ENCODE measurements around the gene TMEM30B. TPM values are rescaled to one million over a fixed set of nuclear protein-coding genes. Genes with fewer than 3 reads are reported as not detected.
A peak's percentile ranks its signal among the peaks of the same experiment; 100 is the strongest.

TMEM30B gene
- total RNA-seq, 1 experiment from 2014 or later = not detected

GRCh38 chr14:61298824-61299223 lies 17.7 kb upstream of the TMEM30B start:
- DNase-seq (ENCODE audit: low read depth) = no peak

GRCh38 chr14:61297581-61297980 lies 16.4 kb upstream of the TMEM30B start:
- no peak for DNase-seq (ENCODE audit: low read depth)

DNA sequence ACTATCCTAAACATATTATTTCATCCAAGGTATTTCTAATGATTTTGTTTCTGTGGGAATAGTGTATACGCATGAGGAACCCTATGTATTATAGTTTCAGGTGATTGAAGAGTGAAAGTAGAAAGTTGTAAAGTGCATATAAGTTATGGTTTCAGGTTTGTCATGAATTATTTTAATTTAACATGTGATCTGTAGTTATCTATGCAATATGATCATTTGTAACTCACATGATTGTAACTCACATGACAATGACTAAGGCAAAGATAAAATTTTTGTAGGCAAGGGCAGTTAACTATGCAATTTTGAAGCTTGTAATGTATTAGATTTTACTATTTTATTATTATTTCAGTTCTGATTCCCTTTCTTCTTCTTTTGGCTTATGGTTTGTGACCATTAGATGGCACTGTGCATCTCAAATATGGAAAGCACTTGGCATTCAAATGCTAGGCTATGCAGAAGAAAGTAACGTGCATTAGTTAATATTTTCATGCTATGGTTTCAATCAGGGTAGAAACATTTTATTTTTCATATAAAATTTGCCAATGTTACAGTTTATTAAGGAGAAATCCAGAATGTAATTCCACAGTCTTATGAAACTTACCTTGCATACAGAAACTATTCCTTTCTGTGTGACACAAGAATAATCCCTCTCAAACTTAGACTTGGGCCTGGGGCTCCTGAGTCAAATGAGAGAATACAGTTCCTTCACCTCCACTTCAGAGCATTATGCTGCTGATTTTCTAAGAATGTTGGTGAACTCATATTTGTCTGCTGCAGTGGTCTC lies 15.8 kb upstream of the TMEM30B start:
- DNase-seq (ENCODE audit: low read depth) = peak; percentile 56

DNA sequence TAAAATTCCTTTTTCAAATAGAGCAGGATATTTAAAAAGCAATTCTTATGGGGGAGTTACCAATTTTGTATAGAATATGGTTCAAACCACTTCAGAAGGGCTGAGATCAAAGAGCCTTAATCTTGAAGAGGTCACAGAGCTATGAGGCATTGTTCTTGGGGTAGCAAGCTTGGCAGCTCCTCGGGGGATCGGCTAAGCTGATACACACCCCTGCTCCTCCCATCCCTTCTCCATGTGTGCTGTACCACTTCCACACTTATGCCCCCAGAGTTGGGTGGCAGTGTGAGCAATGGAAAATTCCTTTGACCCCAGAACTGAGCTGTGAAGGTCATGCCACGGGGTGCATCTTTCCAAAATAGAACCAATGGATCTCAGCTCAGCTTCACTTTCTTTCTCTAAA lies 15.0 kb upstream of the TMEM30B start:
- no peak for DNase-seq (ENCODE audit: low read depth)

- no peak for DNase-seq (ENCODE audit: low read depth)
Measured at GRCh38 chr14:61290701-61291100, 9.6 kb upstream of the TMEM30B start.

DNA sequence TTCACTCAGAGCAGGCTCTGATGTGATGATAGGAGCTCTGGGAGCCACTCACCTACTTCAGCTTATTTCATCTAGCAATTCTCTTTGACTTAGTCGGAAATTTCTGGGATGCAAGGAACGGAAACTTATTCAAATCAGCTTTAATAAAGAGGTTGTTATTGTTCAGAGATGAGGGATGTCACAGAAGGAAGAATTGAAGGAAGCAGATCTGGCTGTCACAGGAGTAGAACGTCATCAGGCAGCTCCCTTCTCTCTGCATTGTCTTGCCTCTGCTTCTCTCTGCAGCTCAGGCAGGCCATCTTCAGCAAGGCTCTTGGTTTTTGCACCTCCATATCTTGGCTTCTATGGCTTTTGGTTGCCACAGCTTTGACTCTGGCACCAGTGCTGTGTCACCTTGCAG lies 7.6 kb upstream of the TMEM30B start:
- no peak for DNase-seq (ENCODE audit: low read depth)

GRCh38 chr14:61288228-61288627 lies 7.1 kb upstream of the TMEM30B start:
- DNase-seq (ENCODE audit: low read depth) = no peak

- DNase-seq (ENCODE audit: low read depth) = no peak
Measured at GRCh38 chr14:61287196-61287595, 6.1 kb upstream of the TMEM30B start.

GRCh38 chr14:61285364-61285763 lies 4.2 kb upstream of the TMEM30B start:
- DNase-seq (ENCODE audit: low read depth) = no peak

DNA sequence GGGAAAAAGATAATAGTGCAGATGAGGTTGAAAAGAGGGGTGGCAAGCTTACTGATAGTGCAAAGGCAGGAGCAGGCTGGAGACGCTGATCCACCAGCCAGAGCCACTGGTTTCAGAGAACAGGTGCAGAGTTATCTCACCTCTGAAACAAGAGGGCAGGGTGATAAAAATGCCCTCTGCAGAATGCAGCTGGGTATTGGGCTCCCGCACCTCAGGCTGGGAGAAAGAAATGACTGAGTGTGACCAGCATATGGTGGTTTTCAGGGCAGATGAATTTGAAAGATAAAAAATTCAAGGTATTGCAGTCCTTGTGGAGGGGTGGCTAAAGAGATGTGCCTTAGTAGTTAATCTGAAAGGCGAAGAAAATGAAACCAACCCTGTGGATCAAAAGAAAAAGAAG lies 2.9 kb upstream of the TMEM30B start:
- no peak for DNase-seq (ENCODE audit: low read depth)

- DNase-seq (ENCODE audit: low read depth) = no peak
Measured at GRCh38 chr14:61282746-61283145, 1.6 kb upstream of the TMEM30B start.

DNA sequence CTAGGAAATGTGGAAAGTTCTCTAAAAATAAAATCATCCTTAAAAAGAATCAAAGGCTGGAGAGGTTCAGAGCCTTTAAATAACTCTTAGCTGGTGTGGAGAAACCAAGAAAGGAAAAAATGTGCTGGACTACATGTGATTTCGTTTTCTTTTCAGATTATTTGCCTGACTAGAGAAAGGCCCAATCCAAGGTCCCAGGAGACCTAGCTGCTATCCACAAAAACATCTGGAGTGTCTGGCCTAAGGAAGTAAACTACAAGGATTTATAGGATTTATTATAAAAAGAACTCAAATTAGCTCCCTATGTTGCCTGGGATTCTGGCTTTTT lies 774 bp upstream of the TMEM30B start:
- no peak for DNase-seq (ENCODE audit: low read depth)

DNA sequence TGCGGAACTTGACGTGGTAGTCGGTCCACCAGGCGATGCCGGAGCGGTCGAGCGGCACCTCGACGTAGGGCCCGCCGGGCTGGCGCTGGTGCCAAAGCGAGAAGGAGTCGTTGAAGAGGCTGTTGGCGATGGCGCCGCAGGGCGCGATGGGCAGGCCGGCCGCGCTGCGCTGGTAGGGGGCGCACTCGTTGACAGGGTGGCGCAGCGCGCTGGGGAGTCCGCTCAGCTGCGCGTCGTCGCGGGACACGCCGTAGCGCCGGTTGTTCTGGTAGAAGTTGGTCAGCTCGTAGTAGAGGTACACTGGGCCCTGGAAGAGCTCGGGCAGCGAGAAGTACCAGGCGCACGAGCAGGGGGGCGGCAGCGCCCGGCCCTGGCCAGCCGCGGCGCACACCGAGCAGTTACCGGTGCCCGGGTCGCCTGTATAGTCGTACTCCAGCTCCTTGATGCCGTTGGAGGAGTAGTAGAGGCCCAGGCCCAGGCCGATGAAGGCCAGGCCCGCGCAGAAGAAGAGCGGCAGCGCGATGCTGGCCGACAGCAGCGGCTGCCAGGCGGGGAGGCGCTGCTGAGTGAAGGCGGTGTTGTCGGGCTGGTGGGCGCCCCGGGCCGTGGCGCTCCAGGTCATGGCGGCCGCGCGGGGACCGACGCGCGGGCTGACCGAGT lies 482 bp downstream of the TMEM30B start:
- no peak for DNase-seq (ENCODE audit: low read depth)

- DNase-seq (ENCODE audit: low read depth) = no peak
Measured at GRCh38 chr14:61280092-61280525, 1.0 kb downstream of the TMEM30B start.

DNA sequence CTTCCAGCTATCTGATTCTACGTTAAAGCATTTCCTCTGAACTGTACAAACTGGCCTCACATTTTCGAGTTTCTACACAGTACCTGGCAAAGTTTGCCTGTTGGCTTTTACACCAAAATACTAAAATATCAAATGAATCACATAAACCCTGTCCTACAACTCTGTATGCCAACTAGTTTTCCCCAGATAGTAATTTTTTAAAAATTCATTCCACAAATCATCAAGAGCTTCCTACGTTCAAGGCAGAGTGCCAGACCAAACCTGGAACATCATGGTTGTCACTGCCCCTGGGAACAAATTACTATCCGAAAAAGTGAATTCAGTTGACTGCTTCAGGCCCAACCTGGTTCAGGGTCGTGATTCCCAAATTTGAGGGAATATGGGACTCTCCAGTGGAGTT lies 2.1 kb downstream of the TMEM30B start:
- no peak for DNase-seq (ENCODE audit: low read depth)

DNA sequence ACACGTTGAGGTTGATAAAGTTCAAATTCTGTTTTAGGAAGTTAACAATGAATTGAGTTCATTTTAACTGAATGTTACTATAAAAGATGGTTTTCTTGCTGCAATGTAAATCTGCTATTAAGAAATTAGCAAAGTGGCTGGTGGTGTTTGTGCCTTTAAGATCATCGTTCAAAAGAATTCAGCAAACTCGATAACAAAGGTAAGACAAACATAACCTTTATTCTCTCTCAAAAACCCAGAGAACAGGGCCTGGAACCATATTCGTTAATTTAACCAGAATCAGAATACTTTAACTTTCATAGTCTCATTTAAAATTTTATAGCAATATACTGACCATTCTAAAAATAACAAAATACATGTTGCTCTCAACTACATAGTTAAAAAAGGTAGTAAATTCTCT lies 3.4 kb downstream of the TMEM30B start:
- no peak for DNase-seq (ENCODE audit: low read depth)

DNA sequence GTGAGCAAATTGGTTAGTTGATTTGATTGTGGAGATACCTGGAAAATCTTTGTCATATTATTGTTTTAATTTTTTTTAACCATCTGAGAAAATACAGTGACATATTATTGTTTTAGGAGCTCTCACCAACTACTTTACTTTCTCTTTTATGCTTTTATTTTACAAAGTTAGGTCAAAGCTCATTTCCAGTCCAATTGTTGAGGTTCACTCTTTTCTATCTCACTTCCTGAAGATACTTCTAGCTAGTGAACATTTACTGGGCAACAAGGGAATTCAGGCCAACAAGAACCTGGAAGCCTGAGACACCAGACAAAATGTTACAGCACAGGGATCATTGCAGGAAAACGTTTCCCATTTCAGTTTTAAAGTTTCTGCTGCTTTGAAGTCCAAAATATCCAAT lies 3.9 kb downstream of the TMEM30B start:
- no peak for DNase-seq (ENCODE audit: low read depth)

GRCh38 chr14:61271552-61271951 lies 9.6 kb downstream of the TMEM30B start:
- DNase-seq (ENCODE audit: low read depth) = no peak

- no peak for DNase-seq (ENCODE audit: low read depth)
Measured at GRCh38 chr14:61270714-61271113, 10.4 kb downstream of the TMEM30B start.

GRCh38 chr14:61269321-61270083 lies 11.6 kb downstream of the TMEM30B start:
- DNase-seq (ENCODE audit: low read depth) = peak; percentile 77

DNA sequence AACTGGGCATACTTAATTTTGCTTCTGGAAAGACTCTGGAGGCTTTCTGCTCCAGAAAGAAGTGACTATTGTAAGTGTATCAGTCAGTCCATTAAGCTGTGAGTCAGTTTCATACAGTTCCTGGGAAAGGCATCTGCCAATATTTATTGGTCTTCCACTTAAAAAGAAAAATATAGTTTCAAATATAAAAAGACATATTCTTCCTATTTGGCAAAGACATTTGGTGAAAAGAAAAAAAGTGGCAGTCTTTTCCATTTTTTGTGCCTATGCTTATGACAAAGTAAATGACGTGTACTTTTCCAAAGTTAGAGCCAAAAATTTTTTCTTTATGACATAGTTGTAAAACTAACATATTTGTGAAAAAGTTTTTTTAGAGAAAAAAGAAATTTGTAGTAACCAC lies 12.3 kb downstream of the TMEM30B start:
- DNase-seq (ENCODE audit: low read depth) = no peak

DNA sequence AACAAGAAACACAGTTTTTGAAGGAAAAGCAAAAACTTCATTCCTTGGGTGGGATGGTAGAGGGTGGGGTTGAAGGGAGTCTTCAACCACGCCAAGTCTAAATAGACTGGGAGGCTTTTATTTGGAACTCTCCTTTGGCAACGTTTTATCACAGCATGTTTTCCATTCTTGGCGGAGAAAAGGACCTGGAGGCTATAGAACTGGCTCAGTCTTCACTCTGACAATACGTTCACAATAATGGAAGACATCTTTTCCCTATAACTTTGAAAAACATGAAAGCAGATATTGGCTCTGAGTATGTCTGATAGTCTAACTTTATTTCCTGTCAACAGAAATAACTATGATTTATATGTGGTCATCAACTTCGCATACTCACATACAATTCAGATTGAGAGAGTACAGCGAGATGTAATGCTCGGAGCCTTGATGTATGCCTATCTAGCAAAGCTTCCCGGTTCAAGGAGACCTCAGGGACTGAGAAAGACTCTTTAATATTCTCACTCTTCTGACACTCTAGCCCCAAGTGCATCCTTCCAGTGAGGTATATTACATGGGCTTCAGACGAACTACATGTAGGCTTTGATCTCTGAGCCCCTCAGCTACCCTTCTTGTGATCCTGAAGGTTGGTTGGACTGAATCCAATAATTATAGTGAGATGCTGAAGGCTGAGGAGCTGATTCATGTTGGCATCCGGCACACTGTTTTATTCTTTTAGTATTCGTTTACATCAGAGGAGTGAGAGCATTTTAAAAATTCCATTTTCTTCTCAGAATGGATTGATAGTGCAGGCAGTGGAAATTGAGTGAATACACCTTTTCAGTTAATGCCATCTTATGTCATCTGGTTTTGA lies 14.0 kb downstream of the TMEM30B start:
- no peak for DNase-seq (ENCODE audit: low read depth)

Measured in M059J (cell line).